HFFc6 (cell line): ENCODE data around the gene PIK3AP1. TPM values are rescaled to one million over a fixed set of nuclear protein-coding genes. Genes with fewer than 3 reads are reported as not detected.

Source experiments
- DNase-seq: peaks from one replicate; pipeline ENCODE4 v3.0.0-alpha.2; 2018
- H3K27ac Mint-ChIP-seq: 2 replicates; pipeline ENCODE4 v1.8.0; 2020; ENCODE audit warnings: mild to moderate bottlenecking, mixed read lengths
- H3K27me3 Mint-ChIP-seq: 2 replicates; pipeline ENCODE4 v1.8.0; 2021; ENCODE audit warnings: mild to moderate bottlenecking, moderate library complexity, mixed read lengths; ENCODE audit not compliant: insufficient read depth
- H3K36me3 Mint-ChIP-seq: 2 replicates; pipeline ENCODE4 v1.8.0; 2021; ENCODE audit warnings: low read depth, mixed read lengths
- H3K4me1 Mint-ChIP-seq: 2 replicates; pipeline ENCODE4 v1.8.0; 2020; ENCODE audit warnings: low read depth, mixed read lengths
- H3K4me3 Mint-ChIP-seq: 2 replicates; pipeline ENCODE4 v1.8.0; 2020; ENCODE audit warnings: mild to moderate bottlenecking, moderate library complexity, mixed read lengths
- H3K9me3 Mint-ChIP-seq: 2 replicates; pipeline ENCODE4 v1.8.0; 2020; ENCODE audit warnings: mild to moderate bottlenecking, mixed read lengths
- total RNA-seq, 6 experiments: library from RNA; stranded (reverse); fragmentation: NEBNext Ultra II Directional; extraction: Animal tissue kit (Norgen Biotek cat#: 25700); gene quantifications; 2 replicates in 1 of 6; 3 replicates in 5 of 6; pipeline ENCODE4 v1.2.3, GENCODE V29; 2021
- TF ChIP-seq, protein P1 (sequence below): fragments of 200-600 bp; sonication (generic); IDR thresholded peaks from 2 replicates; pipeline ENCODE4 v1.5.0; 2021; ENCODE audit warnings: antibody characterized with exemption, mild to moderate bottlenecking

Gene PIK3AP1
- total RNA-seq, 6 experiments from 2014 or later, result 0.05 TPM; not detected in 3

DNA sequence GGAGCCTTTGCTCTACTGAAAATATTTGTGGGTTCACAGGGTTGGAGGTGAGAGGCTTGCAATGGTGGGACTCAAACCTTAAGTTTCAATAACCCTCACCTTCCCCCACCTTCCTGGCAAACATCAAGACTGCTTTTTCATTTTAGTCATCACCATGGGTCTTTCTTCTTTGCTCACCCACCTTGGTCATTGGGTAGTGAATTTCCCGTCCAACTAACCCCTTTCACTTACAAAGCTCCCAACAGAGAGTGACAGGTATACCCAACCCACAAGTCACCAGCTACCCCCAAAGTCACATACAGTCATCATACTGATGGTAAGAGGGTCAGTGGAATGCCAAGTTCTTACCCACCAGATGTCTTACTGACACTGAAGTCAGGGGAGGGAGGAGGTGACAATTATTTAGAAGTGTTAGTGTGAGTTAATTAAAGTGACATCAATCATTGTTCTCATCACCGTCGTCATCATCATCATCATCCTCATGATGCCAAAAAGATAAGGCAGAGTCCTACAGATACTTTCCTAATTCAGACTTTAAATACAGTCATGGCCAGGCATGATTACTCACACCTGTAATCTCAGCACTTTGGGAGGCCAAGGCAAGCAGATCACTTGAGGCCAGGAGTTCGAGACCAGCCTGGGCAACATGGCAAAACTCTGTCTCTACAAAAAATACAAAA lies 49.0 kb downstream of the PIK3AP1 start:
- Mint-ChIP-seq H3K27ac (no peak overlapping the region), H3K36me3 (no peaks in the 10 kb centered on the region), H3K4me3 (no peak overlapping the region), H3K27me3 (peaks cover 1% of the 10 kb centered on the region), H3K4me1 (peaks cover 28% of the 10 kb centered on the region), H3K9me3 (no peaks in the 10 kb centered on the region)
- no peak for DNase-seq
- TF ChIP-seq, protein P1, sequence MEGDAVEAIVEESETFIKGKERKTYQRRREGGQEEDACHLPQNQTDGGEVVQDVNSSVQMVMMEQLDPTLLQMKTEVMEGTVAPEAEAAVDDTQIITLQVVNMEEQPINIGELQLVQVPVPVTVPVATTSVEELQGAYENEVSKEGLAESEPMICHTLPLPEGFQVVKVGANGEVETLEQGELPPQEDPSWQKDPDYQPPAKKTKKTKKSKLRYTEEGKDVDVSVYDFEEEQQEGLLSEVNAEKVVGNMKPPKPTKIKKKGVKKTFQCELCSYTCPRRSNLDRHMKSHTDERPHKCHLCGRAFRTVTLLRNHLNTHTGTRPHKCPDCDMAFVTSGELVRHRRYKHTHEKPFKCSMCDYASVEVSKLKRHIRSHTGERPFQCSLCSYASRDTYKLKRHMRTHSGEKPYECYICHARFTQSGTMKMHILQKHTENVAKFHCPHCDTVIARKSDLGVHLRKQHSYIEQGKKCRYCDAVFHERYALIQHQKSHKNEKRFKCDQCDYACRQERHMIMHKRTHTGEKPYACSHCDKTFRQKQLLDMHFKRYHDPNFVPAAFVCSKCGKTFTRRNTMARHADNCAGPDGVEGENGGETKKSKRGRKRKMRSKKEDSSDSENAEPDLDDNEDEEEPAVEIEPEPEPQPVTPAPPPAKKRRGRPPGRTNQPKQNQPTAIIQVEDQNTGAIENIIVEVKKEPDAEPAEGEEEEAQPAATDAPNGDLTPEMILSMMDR, result no peak

GRCh38 chr10:96670786-96671185 lies 49.5 kb downstream of the PIK3AP1 start:
- peaks cover 1% of the 10 kb centered on the region for H3K27me3 Mint-ChIP-seq
- TF ChIP-seq, protein P1, result no peak
- no peak for DNase-seq
- H3K4me3 Mint-ChIP-seq, result no peak overlapping the region
- no peaks in the 10 kb centered on the region for H3K36me3 Mint-ChIP-seq
- H3K9me3 Mint-ChIP-seq, result no peaks in the 10 kb centered on the region
- no peak overlapping the region for H3K27ac Mint-ChIP-seq
- H3K4me1 Mint-ChIP-seq, result peaks cover 30% of the 10 kb centered on the region

DNA sequence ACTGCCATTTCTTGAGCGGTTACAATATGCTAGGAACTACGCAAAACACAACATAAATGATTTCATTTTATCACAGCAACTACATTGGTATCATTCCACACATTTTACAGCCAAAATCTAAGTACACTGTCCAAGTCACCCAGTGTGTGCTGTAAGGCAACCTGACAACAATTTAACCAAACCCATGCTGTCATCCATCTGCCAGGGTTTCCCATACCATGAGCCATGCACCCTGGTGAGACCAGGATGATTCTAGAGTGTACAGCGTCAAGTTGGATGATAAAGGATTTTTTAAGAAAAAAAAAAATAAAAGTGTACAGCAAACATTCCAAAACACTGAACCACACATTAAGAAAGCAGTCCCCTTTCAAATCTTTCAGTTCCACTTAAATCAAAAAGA lies 52.9 kb downstream of the PIK3AP1 start:
- Mint-ChIP-seq H3K4me3 (no peak overlapping the region), H3K4me1 (peaks cover 31% of the 10 kb centered on the region), H3K9me3 (no peaks in the 10 kb centered on the region), H3K27me3 (peaks cover 3% of the 10 kb centered on the region), H3K36me3 (no peaks in the 10 kb centered on the region), H3K27ac (no peak overlapping the region)
- DNase-seq, result no peak
- TF ChIP-seq, protein P1, result no peak

DNA sequence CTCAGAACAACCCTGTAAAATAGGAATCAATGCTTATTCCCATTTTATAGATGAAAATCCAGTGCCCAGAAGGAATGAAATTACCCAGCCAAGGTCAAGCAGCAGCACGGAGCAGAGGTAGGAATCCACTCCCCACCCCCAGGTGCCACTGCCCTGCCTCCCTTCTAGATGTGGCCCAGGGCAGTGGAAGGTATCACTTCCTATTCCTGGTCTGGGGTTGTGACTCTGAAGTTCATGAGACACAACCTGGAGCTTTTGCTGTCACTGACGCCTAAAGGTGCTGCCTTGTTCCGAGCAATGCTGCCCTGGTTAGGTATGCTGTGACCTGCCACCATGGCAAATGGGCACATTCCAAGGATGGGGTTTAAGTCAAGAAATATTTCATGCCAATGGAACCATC lies 53.6 kb downstream of the PIK3AP1 start:
- Mint-ChIP-seq H3K27me3 (peaks cover 3% of the 10 kb centered on the region), H3K4me3 (no peak overlapping the region), H3K36me3 (no peaks in the 10 kb centered on the region), H3K4me1 (peaks cover 31% of the 10 kb centered on the region), H3K9me3 (no peaks in the 10 kb centered on the region), H3K27ac (no peak overlapping the region)
- TF ChIP-seq, protein P1, result no peak
- no peak for DNase-seq

DNA sequence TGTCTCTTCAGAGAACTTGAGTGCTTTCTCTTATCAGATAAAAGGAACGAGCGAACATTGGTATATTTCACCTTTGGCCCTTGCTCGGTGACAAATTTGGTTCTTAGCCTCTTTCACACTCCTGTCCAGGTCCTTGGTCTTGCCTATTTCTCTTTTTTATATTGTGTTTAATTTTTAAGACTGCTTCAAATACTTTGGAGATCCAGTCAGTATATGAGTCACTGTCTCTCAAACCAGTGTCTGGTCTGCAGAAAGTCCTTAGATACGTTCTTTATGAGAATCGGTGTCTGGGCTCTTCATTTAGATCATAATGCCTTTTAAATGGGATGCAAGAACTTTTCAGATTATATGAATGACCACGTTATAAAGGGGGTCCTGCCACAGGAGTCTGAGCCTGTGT lies 55.0 kb downstream of the PIK3AP1 start:
- TF ChIP-seq, protein P1, result no peak
- DNase-seq, result peak; percentile 64
- no peaks in the 10 kb centered on the region for H3K36me3 Mint-ChIP-seq
- peak overlapping the region; percentile 16; the same call in 1 of the 2 replicates for H3K27ac Mint-ChIP-seq
- 0 out of 2 replicates have a peak overlapping the region, but pooled peaks have one; percentile 11 for H3K4me3 Mint-ChIP-seq
- no peaks in the 10 kb centered on the region for H3K9me3 Mint-ChIP-seq
- peaks cover 6% of the 10 kb centered on the region for H3K27me3 Mint-ChIP-seq
- peaks cover 26% of the 10 kb centered on the region for H3K4me1 Mint-ChIP-seq
